Activated T-helper 1 cell treated with anti-CD3 and anti-CD28 coated beads, Interleukin-12 subunit alpha, Interleukin-12 subunit beta, Interleukin-2, Interleukin-4 antibody, amounts not matched to agents 30 ng/mL and 10 ng/mL and 1 ng/mL, durations not matched to agents 14 hours and 24 hours and 36 hours (primary cell): Measurements from ENCODE around the gene UBE2F. TPM values are rescaled to one million over a fixed set of nuclear protein-coding genes. Genes with fewer than 3 reads are reported as not detected.
"Not testable (repeated sequence)": the region's sequence is repeated elsewhere in the genome, so short reads cannot be mapped to it uniquely, and the experiment has no call there.

Experiments used
- DNase-seq: peaks from one replicate; pipeline ENCODE4 v3.0.0; 2021; ENCODE audit warnings: low spot score
- H3K27ac Mint-ChIP-seq: one replicate; pipeline ENCODE4 v1.8.0; 2021; ENCODE audit warnings: mild to moderate bottlenecking, mixed read lengths
- H3K27me3 Mint-ChIP-seq: one replicate; pipeline ENCODE4 v1.8.0; 2022; ENCODE audit warnings: mild to moderate bottlenecking, moderate library complexity, mixed read lengths; ENCODE audit not compliant: insufficient read depth
- H3K36me3 Mint-ChIP-seq: one replicate; pipeline ENCODE4 v1.8.0; 2021; ENCODE audit warnings: low read depth, mixed read lengths
- H3K4me1 Mint-ChIP-seq: one replicate; pipeline ENCODE4 v1.8.0; 2021; ENCODE audit warnings: low read depth, mixed read lengths
- H3K4me3 Mint-ChIP-seq: one replicate; pipeline ENCODE4 v1.8.0; 2021; ENCODE audit warnings: mild to moderate bottlenecking, moderate library complexity, mixed read lengths
- H3K9me3 Mint-ChIP-seq: one replicate; pipeline ENCODE4 v1.8.0; 2021; ENCODE audit warnings: mixed read lengths
- intact Hi-C: fragments of 100-400 bp; cut with micrococcal nuclease; formaldehyde crosslinking; loops from one replicate; pipeline ENCODE4 v1.15.1; 2024
- total RNA-seq: library from RNA; stranded (reverse); gene quantifications from 2 replicates; pipeline ENCODE4 v1.2.3, GENCODE V29; 2022

Gene UBE2F
- total RNA-seq, 1 donor from 2014 or later: 121 TPM

- Mint-ChIP-seq H3K4me1 (peaks cover 78% of the 10 kb centered on the region), H3K9me3 (peaks cover 17% of the 10 kb centered on the region), H3K27me3 (no peaks in the 10 kb centered on the region), H3K27ac (peak overlapping the region; percentile 79), H3K36me3 (peaks cover 64% of the 10 kb centered on the region), H3K4me3 (peak overlapping the region; percentile 40)
- intact Hi-C loops: no loop called here
- no peak for DNase-seq
Observed at GRCh38 chr2:238066218-238066617, 99.4 kb downstream of the UBE2F start.

- H3K4me3 Mint-ChIP-seq: peak overlapping the region; percentile 40
- not testable (repeated sequence) for DNase-seq
Observed at GRCh38 chr2:238066718-238067117, 99.9 kb downstream of the UBE2F start.

GRCh38 chr2:238067939-238068338, 101.1 kb downstream of the UBE2F start:
- H3K36me3 Mint-ChIP-seq: peaks cover 68% of the 10 kb centered on the region
- no peak overlapping the region for H3K27ac Mint-ChIP-seq
- no peak for DNase-seq
- intact Hi-C loops: no loop called here
- no peak overlapping the region for H3K4me3 Mint-ChIP-seq
- no peaks in the 10 kb centered on the region for H3K27me3 Mint-ChIP-seq
- H3K4me1 Mint-ChIP-seq: peaks cover 76% of the 10 kb centered on the region
- H3K9me3 Mint-ChIP-seq: peaks cover 26% of the 10 kb centered on the region

More at GRCh38 chr2:238066718-238067117, 99.9 kb downstream of the UBE2F start:
- peaks cover 61% of the 10 kb centered on the region for H3K36me3 Mint-ChIP-seq
- H3K27me3 Mint-ChIP-seq, intact Hi-C loops: not testable (repeated sequence)
- H3K9me3 Mint-ChIP-seq: peaks cover 17% of the 10 kb centered on the region
- H3K4me1 Mint-ChIP-seq: peaks cover 76% of the 10 kb centered on the region
- H3K27ac Mint-ChIP-seq: peak overlapping the region; percentile 79

- no peak for DNase-seq
- Mint-ChIP-seq H3K4me3 (peak overlapping the region; percentile 73), H3K4me1 (peaks cover 64% of the 10 kb centered on the region), H3K9me3 (peaks cover 33% of the 10 kb centered on the region), H3K36me3 (peaks cover 74% of the 10 kb centered on the region), H3K27me3 (no peaks in the 10 kb centered on the region), H3K27ac (peak overlapping the region; percentile 72)
- intact Hi-C loops: no loop called here
Observed at GRCh38 chr2:238069021-238069709, 102.4 kb downstream of the UBE2F start.

- H3K27me3 Mint-ChIP-seq: no peaks in the 10 kb centered on the region
- H3K9me3 Mint-ChIP-seq: peaks cover 33% of the 10 kb centered on the region
- intact Hi-C loops: no loop called here
- peak overlapping the region; percentile 72 for H3K27ac Mint-ChIP-seq
- no peak for DNase-seq
- peak overlapping the region; percentile 73 for H3K4me3 Mint-ChIP-seq
- peaks cover 61% of the 10 kb centered on the region for H3K4me1 Mint-ChIP-seq
- peaks cover 77% of the 10 kb centered on the region for H3K36me3 Mint-ChIP-seq
Observed at GRCh38 chr2:238069877-238070276, 103.1 kb downstream of the UBE2F start.

GRCh38 chr2:238075397-238075796, 108.6 kb downstream of the UBE2F start:
- Mint-ChIP-seq H3K27me3 (no peaks in the 10 kb centered on the region), H3K36me3 (peaks cover 55% of the 10 kb centered on the region), H3K27ac (no peak overlapping the region), H3K4me1 (peaks cover 27% of the 10 kb centered on the region), H3K9me3 (peaks cover 17% of the 10 kb centered on the region), H3K4me3 (no peak overlapping the region)
- intact Hi-C loops: no loop called here
- no peak for DNase-seq

GRCh38 chr2:238077292-238077691, 110.5 kb downstream of the UBE2F start:
- no peak for DNase-seq
- Mint-ChIP-seq H3K9me3 (peaks cover 13% of the 10 kb centered on the region), H3K27ac (no peak overlapping the region), H3K36me3 (peaks cover 63% of the 10 kb centered on the region), H3K4me3 (no peak overlapping the region), H3K4me1 (peaks cover 18% of the 10 kb centered on the region), H3K27me3 (no peaks in the 10 kb centered on the region)
- intact Hi-C loops: no loop called here

- no peak for DNase-seq
- H3K27ac Mint-ChIP-seq: no peak overlapping the region
- H3K9me3 Mint-ChIP-seq: no peaks in the 10 kb centered on the region
- H3K4me1 Mint-ChIP-seq: peaks cover 10% of the 10 kb centered on the region
- H3K4me3 Mint-ChIP-seq: no peak overlapping the region
- H3K36me3 Mint-ChIP-seq: peaks cover 62% of the 10 kb centered on the region
- H3K27me3 Mint-ChIP-seq: no peaks in the 10 kb centered on the region
- intact Hi-C loops: no loop called here
Observed at GRCh38 chr2:238079874-238080327, 113.1 kb downstream of the UBE2F start.

GRCh38 chr2:238080518-238080917, 113.7 kb downstream of the UBE2F start:
- Mint-ChIP-seq H3K27ac (no peak overlapping the region), H3K27me3 (no peaks in the 10 kb centered on the region)

GRCh38 chr2:238081150-238081549, 114.3 kb downstream of the UBE2F start:
- no peak overlapping the region for H3K4me3 Mint-ChIP-seq
- H3K4me1 Mint-ChIP-seq: no peaks in the 10 kb centered on the region
- no peaks in the 10 kb centered on the region for H3K27me3 Mint-ChIP-seq
- intact Hi-C loops: no loop called here
- H3K36me3 Mint-ChIP-seq: peaks cover 60% of the 10 kb centered on the region
- DNase-seq: no peak
- H3K27ac Mint-ChIP-seq: no peak overlapping the region
- H3K9me3 Mint-ChIP-seq: no peaks in the 10 kb centered on the region

More at GRCh38 chr2:238080518-238080917, 113.7 kb downstream of the UBE2F start:
- Mint-ChIP-seq H3K36me3 (peaks cover 59% of the 10 kb centered on the region), H3K4me1 (peaks cover 4% of the 10 kb centered on the region), H3K9me3 (no peaks in the 10 kb centered on the region), H3K4me3 (no peak overlapping the region)
- intact Hi-C loops: no loop called here
- no peak for DNase-seq

- Mint-ChIP-seq H3K27me3 (no peaks in the 10 kb centered on the region), H3K9me3 (no peaks in the 10 kb centered on the region), H3K4me1 (no peaks in the 10 kb centered on the region), H3K36me3 (peaks cover 58% of the 10 kb centered on the region), H3K27ac (no peak overlapping the region), H3K4me3 (no peak overlapping the region)
- no peak for DNase-seq
- intact Hi-C loops: no loop called here
Observed at GRCh38 chr2:238081561-238081960, 114.7 kb downstream of the UBE2F start.

- no peak for DNase-seq
- H3K27ac Mint-ChIP-seq: no peak overlapping the region
- peaks cover 3% of the 10 kb centered on the region for H3K4me1 Mint-ChIP-seq
- no peak overlapping the region for H3K4me3 Mint-ChIP-seq
- intact Hi-C loops: no loop called here
- peaks cover 55% of the 10 kb centered on the region for H3K36me3 Mint-ChIP-seq
- no peaks in the 10 kb centered on the region for H3K9me3 Mint-ChIP-seq
- H3K27me3 Mint-ChIP-seq: no peaks in the 10 kb centered on the region
Observed at GRCh38 chr2:238082151-238082550, 115.3 kb downstream of the UBE2F start.

GRCh38 chr2:238082827-238083226, 116.0 kb downstream of the UBE2F start:
- Mint-ChIP-seq H3K36me3 (peaks cover 59% of the 10 kb centered on the region), H3K4me1 (peaks cover 7% of the 10 kb centered on the region), H3K9me3 (no peaks in the 10 kb centered on the region), H3K27me3 (no peaks in the 10 kb centered on the region), H3K4me3 (no peak overlapping the region), H3K27ac (no peak overlapping the region)
- intact Hi-C loops: no loop called here
- DNase-seq: no peak
